ENCODE results near the gene TMC1.
A peak's percentile ranks its signal among the peaks of the same experiment; 100 is the strongest.

Gene TMC1

DNA sequence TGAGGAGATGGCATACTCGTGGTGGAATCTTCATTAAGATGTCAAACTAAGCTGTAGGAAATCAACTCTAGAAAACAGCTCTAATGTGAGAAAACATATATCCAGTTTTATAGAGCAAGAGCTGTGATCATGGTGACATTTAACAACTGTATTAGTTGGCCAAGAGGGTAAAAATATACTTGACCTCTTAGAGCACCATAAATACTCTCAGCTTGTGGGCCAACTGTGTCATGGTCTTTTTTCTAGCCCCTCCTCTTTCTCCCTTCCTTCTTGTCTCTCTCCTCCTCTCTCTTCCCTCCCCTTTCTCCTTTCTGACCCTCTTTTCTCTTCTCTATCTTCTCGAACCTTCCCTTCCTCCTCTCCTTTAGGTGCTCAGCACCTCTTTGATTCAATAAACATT, 54.7 kb downstream of the TMC1 start:
- no peak for DNase-seq

DNA sequence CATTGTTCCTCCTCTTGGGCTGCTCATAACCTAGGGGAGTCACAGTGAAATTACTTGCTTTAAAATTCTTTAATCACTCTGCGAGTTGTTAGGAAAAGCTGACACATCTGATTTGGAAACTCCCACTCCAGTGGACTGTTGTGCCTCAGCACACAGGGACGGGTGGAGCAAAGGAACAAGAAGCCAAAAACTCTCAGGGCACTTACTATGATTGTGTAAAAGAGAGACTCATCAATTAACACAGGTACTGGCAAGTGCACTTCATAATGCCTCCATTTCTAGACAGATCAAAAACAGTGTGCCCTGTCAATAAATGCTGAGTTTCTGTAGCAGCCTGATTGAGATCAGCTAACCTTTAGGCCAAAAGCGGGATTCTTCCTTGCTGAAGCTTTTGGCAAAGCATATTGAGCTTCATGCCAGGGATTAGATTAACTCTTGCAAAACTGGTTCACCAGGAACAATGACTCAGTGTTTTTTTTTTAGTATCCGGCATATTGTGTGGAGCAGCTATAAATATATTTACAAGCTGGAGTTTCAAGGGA, 55.9 kb downstream of the TMC1 start:
- DNase-seq: no peak

DNA sequence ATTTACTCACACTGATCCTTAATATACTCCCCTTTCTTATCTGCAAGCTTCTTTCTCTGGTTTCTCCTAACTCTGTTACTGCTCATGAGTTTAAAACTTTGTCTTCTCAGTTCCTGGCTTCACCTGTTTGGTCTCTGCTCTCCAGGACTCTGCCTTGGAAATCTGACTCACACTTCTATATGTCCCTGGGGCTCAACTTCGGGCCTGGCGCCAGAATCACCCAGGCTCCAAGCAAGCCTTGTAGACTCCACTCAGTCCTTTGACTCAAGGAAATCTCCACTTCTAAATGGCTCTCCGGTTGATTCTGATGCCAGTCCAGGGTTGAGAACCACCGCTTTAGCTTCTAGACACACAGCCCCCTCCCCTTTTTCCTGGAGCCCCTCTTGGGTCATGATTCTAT, 57.8 kb downstream of the TMC1 start:
- DNase-seq: no peak

DNA sequence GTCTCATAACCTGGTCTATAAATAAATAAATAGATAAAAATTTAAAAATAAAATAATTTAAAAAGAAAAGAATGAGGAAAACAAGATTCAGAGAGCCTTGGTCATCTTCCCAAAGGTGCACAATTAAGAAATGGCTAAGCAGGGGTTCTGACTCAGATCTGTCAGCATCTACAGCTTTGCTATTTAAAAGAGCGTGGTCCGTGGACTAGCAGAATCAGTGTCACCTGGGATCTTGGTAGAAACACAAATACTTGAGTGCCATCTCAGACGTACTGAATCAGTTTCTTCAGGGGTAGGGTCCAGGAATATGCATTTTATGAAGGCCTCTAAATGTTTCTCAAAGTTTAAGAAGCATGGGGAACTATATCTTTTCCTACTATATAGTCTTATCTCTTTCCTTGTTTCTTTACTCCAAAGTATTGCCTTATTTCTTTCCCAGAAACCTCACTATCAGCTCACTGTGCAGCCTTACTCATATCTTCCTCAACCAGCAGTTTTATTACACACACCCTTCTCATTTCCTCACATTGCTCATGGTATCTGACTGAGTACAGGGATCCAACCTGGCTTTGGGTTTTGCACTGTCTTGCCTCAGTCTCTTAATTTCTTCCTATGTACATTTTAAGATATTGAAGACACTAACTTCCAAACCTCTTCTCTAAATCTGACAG, 58.6 kb downstream of the TMC1 start:
- no peak for DNase-seq

DNA sequence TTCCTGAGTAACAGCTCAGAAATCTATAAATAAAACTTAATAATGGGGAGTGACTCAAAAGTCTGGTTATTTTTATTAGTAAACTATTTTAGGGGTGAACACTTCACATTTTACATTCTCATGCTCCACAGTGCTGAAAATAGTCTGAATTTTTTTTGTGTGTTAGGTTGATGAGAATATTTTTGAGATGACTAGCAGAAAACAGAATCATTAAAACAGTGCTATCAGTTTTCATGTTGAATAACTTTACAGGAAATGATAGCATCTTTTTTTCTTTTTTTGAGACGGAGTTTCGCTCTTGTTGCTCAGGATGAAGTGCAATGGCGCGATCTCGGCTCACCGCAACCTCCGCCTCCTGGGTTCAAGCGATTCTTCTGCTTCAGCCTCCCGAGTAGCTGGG, 60.3 kb downstream of the TMC1 start:
- no peak for DNase-seq

DNA sequence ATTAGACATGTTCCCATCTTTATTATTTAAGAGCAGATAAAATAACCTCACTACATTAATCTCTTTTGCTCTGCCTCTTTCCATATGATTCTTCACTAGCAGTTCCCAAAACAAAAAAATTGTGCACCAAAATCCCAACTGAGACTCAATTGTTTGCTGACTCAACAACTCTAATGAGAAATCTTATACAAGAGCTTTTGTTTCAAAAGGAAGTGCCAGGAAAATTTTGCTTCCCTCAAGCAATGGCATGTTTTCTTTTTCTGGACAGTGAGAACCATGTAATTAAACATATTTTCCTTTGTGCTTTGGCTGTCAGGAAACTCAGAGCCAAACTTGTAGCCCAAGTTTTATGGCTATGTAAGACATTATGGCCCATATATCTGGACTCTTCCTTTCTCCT, 62.0 kb downstream of the TMC1 start:
- DNase-seq: no peak

DNA sequence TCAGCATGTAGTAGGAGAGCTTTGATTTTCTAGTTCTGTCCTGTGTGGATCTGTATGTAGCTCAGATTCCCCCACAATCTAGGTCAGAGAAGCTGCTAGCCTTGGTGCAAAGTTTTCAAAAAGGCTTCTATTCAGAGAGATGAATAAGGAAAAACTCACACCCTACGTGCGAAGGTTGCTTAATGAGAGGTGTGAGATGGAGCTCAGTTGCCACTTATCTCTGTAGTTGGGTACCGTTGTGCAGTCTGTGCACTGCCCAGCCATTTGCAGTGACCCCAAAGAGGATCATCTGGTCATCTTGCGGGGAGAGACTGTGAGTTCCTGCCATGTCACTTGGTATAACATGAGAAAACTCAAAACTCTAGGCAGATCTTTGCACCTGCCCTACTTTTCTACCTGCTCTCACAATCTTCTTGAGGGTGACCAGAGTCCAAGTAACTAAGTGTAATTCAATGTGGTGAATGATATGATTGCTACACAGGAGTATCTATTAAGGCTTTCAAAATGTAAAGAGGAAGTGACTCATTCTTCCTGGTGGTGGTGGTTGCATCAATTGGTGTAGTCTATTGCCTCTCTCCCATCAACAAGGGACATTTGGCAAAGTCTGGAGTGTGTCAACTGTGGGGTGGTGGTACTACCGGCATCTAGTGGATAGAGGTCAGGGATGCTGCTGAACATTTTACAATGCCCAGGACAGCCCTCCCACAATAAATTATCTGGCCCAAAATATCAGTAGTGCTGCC, 65.2 kb downstream of the TMC1 start:
- peak; percentile 3 for DNase-seq

DNA sequence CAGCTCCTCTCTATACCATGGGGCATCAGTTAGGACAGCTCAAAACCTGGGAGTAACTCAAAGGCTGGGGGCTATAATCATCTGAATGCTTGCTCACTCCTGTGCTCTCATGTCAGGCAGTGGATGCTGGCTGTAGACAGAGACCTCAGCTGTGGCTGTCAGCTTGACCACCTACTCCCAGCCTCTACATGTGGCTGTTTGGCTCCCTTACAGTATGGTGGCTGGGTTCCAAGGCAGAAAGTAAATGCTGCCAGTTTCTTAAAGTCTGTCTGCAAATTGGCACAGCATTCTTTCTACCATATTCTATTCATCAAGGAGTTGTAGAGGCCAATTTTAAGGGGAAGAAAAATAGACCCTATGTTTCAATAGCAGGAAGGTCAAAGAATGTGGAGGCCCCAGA, 66.9 kb downstream of the TMC1 start:
- DNase-seq: no peak

DNA sequence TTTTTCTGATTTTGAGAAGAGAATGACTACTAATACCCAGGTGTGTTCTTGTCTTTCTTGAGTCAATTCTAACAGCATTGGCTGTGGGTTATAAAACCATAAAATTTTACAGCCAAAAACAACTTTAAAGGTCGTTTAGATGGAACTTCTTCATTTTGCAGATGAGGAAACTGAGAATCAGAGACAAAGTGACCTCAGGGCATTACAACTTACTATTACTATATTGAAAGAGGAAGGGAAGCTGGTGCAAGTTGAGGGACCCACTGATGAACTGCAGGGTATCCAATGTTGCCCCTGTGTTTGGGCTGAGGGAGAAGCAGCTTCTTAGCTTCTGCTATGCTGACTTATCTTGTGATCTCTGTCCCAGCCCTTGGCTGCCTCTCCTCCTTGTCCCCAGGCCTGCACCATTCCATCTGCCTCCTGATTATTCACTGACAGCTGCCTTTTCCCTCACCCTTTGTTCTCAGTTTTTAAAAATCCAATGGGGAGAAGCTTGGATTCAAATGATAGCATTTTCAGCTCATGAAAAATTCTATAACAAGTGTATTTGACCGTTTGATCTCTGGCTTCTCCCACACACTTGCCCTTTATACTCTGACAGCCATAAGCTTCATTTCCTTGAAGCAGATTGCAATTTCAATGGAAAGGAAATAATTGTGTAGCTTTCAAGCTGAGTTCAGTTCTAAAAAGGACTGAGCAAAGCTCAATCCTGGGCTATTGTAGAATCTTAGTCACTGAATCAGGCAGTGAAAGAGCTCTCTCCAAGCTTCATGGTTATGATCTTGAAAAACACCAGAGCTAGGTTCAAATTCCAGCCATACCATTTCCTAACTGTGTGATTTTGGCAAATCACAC, 68.5 kb downstream of the TMC1 start:
- no peak for DNase-seq

DNA sequence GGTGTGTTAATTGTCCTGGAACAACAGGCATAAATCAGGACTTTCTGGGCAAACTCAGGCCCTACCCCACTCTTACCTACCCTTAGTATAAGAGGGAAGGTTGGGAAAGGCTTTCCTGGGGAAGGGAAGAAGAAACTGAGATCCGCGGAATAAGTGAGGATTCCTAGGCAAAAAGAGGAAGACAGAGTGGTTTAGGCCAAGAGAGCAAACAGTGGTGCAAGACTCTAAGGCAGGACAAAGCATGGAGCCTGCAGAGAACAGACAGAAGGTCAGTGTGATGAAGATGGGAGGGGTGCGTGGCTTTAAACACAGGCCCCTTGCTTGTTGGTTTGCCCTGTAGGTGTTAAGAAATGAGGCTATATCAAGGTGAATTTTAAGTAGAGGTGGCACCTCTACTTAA, 69.4 kb downstream of the TMC1 start:
- DNase-seq: no peak

DNA sequence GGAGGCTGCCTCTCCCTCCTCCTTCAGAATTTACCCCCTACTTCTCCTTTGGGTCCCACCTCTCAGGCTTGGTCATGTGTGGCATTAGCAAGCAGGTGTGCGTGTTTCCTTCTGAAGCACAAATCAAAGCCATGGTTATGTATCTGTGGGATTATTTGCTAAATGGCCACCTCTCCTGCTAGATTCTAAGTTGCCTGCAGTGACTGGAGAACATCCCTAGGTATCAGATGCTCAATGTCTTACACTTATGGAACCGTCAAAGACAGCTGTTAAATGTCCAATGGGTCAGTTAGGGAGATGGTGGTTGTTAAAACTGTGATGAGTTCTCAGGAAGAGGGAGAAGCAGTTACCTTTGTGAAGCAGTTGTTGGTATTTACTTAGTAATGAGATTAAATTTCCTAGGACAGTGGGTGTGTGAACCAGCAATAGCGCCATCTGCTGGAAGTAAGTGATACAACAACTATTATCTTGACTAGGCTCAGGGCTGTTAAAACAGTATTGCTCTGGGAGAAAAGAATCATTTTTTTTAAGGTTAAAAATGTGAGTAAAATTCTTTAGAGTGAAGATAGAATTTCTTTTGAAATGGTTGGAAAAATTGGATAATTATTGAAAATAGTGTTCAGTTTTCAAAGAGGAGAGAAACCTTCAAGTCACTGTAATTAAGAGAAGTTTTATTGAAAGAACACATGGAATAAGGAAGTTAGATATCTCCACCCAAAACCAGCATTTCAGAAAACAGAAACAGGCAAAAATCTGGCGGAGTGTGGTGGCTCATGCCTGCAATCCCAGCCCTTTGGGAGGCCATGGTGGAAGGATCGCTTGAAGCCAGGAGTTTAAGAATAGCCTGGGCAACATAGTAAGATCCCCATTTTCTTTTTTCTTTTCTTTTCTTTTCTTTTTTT, 71.3 kb downstream of the TMC1 start:
- DNase-seq: peak; percentile 6

DNA sequence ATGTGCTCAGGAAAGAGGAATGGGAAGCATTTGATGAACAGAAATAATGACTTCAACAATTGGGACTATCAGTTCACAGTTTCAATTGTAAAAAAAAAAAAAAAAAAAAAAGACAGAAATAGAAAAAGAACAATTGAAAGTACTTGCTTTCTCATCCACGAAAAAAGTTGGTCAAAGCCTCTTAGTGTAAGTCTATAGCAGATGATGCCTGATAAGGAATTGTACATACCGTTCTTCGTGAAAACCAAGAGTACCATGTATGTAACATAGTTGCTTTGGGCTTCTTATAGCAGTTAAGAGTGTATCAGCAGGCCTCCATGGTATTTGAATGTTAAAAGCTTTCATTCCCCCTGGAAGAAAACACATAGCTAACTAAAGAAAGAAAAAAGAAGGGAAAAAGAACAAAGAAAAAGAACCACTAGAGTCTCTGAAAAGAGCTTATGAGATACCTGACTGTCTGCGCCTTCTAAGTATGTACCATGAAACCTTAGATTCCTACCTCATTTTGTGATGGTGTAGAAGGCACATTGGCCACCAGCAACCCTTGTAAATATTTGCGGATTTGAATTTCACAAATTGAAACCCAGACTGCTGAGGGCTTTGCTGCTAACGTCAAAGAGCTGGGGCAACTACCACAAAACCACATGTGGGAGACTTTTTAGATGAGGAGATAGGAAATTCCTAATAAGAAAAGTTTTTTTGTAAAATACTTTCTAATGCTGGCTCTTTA, 75.2 kb downstream of the TMC1 start:
- DNase-seq: no peak

DNA sequence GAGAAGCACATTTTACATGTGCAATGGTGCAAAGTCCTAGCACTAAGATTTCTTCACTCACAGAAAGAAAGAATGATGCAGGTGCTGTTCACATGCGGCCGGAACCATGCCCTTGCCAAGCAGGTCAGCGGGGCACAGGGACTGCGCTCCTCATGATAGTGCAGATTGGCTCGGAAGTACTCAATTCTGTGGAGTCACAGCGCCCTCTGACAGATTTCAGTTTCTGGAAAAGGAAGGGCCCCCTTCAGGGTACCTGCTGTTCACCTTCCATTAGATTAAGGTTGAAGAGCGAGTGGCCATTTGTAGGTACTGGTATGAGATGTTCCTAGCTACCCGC, 75.7 kb downstream of the TMC1 start:
- DNase-seq: no peak

DNA sequence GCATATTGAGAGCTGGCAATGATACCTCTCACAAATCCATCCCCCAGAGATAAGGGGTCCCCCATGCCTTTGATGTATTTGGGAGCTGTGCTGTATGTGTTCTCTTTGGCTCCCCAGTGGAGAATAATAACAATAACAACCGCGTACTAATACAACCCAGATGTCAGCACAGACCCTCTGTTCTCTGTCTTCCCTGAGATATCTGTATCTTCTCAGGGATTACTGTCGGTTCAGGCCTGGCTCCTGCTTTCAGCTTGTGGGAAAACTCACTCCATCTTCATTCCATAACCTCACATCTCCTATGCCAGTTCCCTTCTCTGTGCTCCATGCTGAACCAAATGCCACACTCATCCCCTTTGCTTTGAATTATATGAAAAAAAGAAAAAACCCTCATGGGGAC, 76.2 kb downstream of the TMC1 start:
- DNase-seq: no peak

DNA sequence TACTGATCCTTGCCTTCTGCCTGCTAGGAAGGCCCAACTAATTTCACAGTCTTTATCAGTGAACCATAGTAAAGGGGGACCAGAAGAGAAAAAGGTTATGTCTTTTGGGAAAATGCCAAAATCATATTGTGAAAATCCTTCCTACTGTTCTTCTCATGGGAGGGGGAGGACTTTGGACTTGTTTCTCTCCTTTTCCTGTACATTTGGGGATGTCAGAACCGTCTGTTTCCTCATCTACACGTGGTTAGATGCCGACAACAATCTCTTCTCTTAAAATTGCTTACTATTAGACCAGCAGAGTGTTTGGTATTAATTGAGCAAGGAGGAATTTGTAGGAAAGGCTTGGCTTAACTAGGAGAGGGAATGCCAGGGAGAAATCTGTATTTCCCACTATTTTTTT, 77.2 kb downstream of the TMC1 start:
- no peak for DNase-seq

DNA sequence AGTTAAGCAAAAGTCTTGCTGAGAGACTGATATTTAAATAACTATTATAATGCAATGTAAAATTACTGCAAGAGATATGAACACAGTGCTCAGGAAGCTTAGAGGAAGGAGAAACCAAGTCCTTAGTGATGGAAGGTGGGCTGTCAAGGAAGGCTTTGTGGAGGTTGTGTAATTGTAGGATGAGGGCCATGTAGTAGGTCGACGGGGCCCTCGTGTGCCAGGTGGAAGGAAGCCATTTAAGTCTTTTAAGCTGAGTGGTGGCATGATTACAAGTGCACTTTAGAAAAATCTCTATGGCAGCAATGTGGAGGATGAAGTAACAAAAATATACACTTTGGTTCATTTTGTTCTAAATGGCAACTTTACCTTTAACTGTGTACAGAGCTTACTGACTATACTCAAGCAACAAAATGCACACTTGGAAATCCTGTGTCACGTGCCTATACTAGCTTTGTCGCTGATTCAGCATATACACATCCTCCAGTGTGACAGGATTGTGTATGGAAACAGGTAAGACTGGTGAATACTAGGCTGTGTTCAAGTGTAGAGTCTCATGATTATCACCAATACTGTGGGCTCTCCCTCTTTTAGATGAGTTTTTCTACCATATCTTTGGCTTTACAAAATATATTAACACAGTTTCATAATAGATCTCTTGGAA, 78.6 kb downstream of the TMC1 start:
- no peak for DNase-seq

DNA sequence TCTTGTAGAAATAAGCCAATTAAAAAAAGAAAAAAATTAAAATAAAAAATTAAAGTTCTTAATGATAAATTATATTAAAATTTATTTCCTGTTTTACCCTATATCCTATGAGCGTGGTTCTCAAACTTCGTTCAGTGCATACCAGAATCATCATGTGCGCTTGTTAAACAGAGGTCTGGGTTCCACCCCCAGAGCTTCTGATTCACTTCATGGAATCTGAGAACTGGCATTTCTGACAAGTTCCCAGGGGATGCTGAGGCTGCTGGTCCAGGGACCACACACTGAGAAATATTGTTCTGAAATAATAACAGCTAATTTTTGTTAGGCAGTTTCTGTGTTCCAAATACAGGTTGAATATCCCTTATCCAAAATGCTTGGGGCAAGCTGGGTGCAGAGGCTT, 79.3 kb downstream of the TMC1 start:
- DNase-seq: no peak

DNA sequence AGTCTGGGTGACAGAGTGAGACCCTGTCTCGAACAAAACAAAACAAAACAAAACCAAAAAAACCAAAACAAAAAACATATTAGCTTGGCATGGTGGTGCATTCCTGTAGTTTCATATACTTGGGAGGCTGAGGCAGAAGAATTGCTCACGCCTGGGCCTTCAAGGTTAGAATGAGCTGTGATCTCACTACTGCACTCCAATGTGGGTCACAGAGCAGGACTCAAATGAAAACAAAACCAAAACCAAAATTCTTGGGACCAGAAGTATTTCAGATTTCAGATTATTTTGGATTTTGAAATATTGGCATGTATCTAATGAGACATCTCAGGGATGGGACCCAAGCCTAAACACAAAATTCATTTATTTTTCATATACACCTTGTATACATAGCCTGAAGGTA, 80.2 kb downstream of the TMC1 start:
- DNase-seq: no peak

DNA sequence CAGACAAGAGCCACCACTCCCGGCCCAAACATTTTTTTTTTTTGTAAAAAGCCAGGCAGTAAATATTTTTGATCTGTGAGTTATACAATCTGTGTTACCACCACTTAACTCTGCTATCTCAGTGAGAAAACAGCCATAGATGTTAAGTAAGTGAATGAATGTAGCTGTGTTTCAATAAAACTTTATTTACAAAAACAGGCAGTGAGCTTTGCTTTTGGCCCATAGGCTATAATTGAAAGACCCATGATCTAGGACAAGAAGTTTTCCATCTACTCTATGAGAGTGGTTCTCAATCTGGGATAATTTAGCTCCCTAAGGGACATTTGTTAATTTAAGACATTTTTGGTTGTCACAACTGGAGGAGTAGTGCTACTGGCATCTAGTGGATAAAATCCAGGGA, 91.0 kb downstream of the TMC1 start:
- no peak for DNase-seq

DNA sequence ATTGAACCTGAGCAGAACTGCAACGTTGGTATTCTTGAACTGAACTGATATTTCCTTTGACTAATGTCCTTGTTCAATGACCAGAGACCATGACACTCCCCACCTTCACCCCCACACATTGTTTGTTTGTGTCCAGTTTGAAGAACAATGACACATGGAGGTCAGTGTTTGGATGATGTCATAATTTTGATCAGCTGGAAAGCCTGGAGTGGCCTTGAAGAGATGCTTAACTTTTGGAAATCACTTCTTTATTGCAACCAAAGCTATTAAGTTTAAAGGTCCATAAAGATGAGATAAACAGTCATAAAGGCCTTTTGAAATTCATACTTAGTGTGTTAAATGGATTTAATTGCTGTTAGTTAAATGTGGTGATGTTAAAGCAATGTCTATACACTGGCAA, 92.7 kb downstream of the TMC1 start:
- DNase-seq: no peak

DNA sequence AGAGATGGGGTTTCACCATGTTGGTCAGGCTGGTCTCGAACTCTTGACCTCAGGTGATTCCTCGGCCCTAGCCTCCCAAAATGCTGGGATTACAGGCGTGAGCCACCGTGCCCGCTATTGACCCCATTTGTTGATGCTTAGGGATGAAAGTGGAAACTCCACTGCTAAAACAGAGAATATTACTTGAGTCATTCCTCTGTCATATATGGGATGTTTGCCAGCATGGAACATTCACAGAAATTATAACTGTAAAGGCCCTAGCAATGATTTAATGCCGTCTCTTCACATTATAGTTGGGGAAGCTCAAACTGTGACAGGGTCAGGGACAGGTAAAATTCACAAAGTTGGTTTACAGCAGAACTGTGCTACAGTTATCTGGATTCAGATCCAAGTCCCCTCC, 94.5 kb downstream of the TMC1 start:
- no peak for DNase-seq

DNA sequence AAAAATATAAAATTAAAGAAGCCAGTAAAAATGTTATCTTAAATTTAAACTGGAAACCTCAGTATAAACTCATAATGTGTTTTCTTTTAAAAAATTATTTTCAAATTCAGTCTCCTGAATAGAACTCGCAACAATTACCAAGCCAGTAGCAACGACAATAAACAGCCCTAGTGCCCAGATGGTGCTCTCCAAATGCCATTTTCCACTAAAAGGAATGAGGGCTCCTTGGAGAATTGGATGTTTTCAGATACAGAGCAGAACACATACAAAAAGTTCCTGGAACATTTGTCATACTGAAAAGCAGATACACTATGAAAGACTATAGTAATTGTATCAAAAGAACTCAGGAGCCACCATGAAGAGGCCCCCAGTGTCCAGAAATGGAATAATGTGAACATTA, 97.4 kb downstream of the TMC1 start:
- DNase-seq: no peak
